H1 (cell line): ENCODE measurements around the gene LCT. TPM values are rescaled to one million over a fixed set of nuclear protein-coding genes. Genes with fewer than 3 reads are reported as not detected.

Experiments
- CTCF ChIA-PET: fragments of 300-600 bp; sonication (Branson Sonifier 250); formaldehyde crosslinking; loops from one replicate; lab custom pipeline; 2021; ENCODE audit not compliant: partially characterized antibody; lab: Charles Lee
- POLR2A ChIA-PET: fragments of 300-600 bp; sonication (Branson Sonifier 250); formaldehyde crosslinking; loops from one replicate; lab custom pipeline; 2021; ENCODE audit warnings: inconsistent platforms; ENCODE audit not compliant: partially characterized antibody; lab: Charles Lee
- DNase-seq, 2 experiments: peaks; one replicate each; pipeline versions ENCODE4 v3.0.0 to v3.0.0-alpha.2; 2010 to 2022; ENCODE audit warnings: low spot score in 2 of 2, low read depth in 1 of 2, mixed read lengths in 1 of 2
- FAIRE-seq: peaks from 2 replicates; lab custom pipeline; 2011; peaks lifted over from hg19 to GRCh38; lab: Jason Lieb, UNC
- H2AFZ ChIP-seq: 2 replicates; pipeline ENCODE4 v1.8.1; 2012; ENCODE audit warnings: low read length, inconsistent platforms
- H2AK5ac ChIP-seq: 2 replicates; pipeline ENCODE4 v1.6.1; 2013; ENCODE audit warnings: low read depth, low read length
- H2BK120ac ChIP-seq: replicated peaks from 2 replicates; pipeline ENCODE3; 2013; ENCODE audit warnings: low read depth, low read length, inconsistent platforms
- H2BK12ac ChIP-seq: 2 replicates; pipeline ENCODE4 v1.6.1; 2013; ENCODE audit warnings: low read depth, low read length
- H2BK15ac ChIP-seq: 2 replicates; pipeline ENCODE4 v1.6.1; 2013; ENCODE audit warnings: low read length
- H2BK20ac ChIP-seq: 2 replicates; pipeline ENCODE4 v1.6.1; 2013; ENCODE audit warnings: low read length
- H2BK5ac ChIP-seq: 2 replicates; pipeline ENCODE4 v1.6.1; 2013; ENCODE audit warnings: low read depth, low read length
- H3K14ac ChIP-seq: 2 replicates; pipeline ENCODE4 v1.6.1; 2013; ENCODE audit warnings: inconsistent platforms; ENCODE audit not compliant: insufficient read length
- H3K18ac ChIP-seq: 2 replicates; pipeline ENCODE4 v1.6.1; 2013; ENCODE audit warnings: low read length; ENCODE audit errors: extremely low read depth
- H3K23ac ChIP-seq: 2 replicates; pipeline ENCODE4 v1.6.1; 2013; ENCODE audit warnings: inconsistent platforms; ENCODE audit not compliant: insufficient read length
- H3K23me2 ChIP-seq: 2 replicates; pipeline ENCODE4 v1.6.1; 2013; ENCODE audit warnings: low read depth, low read length
- H3K27ac ChIP-seq: 2 replicates; pipeline ENCODE4 v1.6.1; 2011; ENCODE audit warnings: low read depth, low read length, inconsistent platforms
- H3K27me3 ChIP-seq, 4 experiments: replicated peaks in 1 of 4; 1 replicate in 1 of 4; 2 replicates in 3 of 4; pipeline versions ENCODE4 v1.6.1 to v1.8.1; 2011 to 2013; ENCODE audit warnings: low read length in 3 of 4, mild to moderate bottlenecking in 3 of 4, inconsistent platforms in 2 of 4, mixed read lengths in 2 of 4, moderate library complexity in 1 of 4; ENCODE audit not compliant: control insufficient read depth in 3 of 4, insufficient read depth in 3 of 4; ENCODE audit errors: extremely low read depth in 1 of 4
- H3K36me3 ChIP-seq, 4 experiments: 2 replicates each; pipeline versions ENCODE4 v1.6.1 to v1.8.1; 2011 to 2013; ENCODE audit warnings: mild to moderate bottlenecking in 4 of 4, low read length in 3 of 4, moderate library complexity in 2 of 4, control low read depth in 1 of 4, inconsistent platforms in 1 of 4; ENCODE audit not compliant: insufficient read depth in 4 of 4, control insufficient read depth in 2 of 4
- H3K4ac ChIP-seq: replicated peaks from 2 replicates; pipeline ENCODE3; 2013; ENCODE audit warnings: low read length, low read depth, mixed read lengths, inconsistent platforms; ENCODE audit not compliant: insufficient read length
- H3K4me1 ChIP-seq, 4 experiments: replicated peaks in 1 of 4; 1 replicate in 1 of 4; 2 replicates in 3 of 4; pipeline versions ENCODE4 v1.6.1 to v1.8.1; 2011 to 2013; ENCODE audit warnings: low read length in 3 of 4, inconsistent platforms in 2 of 4, mixed read lengths in 1 of 4; ENCODE audit not compliant: insufficient read depth in 4 of 4, control insufficient read depth in 3 of 4
- H3K4me2 ChIP-seq, 2 experiments: 2 replicates each; pipeline versions ENCODE4 v1.6.1 to v1.8.1; 2011 to 2013; ENCODE audit warnings: low read depth in 2 of 2, low read length in 2 of 2, control low read depth in 1 of 2, inconsistent platforms in 1 of 2, mild to moderate bottlenecking in 1 of 2; ENCODE audit not compliant: insufficient read depth in 1 of 2
- H3K4me3 ChIP-seq, 4 experiments: fragments of 200-600, 300-600 bp in 1 of 4; sonication (generic), shearing (Covaris generic), sonication (Bioruptor Twin) in 1 of 4; 2 replicates each; pipeline versions ENCODE4 v1.5.1 to v1.8.1; 2011 to 2016; ENCODE audit warnings: low read length in 4 of 4, low read depth in 3 of 4, control low read depth in 2 of 4, inconsistent platforms in 2 of 4, mild to moderate bottlenecking in 2 of 4, mixed read lengths in 1 of 4, moderate library complexity in 1 of 4; ENCODE audit not compliant: insufficient read depth in 2 of 4; ENCODE audit errors: extremely low read depth in 1 of 4
- H3K56ac ChIP-seq: replicated peaks from 2 replicates; pipeline ENCODE3; 2013; ENCODE audit warnings: low read depth, mild to moderate bottlenecking, mixed read lengths, low read length, inconsistent platforms; ENCODE audit not compliant: insufficient read length
- H3K79me1 ChIP-seq: 2 replicates; pipeline ENCODE4 v1.6.1; 2013; ENCODE audit warnings: low read depth, low read length, control low read depth
- H3K79me2 ChIP-seq, 2 experiments: 2 replicates each; pipeline versions ENCODE4 v1.6.1 to v1.8.1; 2012 to 2013; ENCODE audit warnings: low read length in 2 of 2, mild to moderate bottlenecking in 2 of 2, inconsistent platforms in 1 of 2; ENCODE audit not compliant: insufficient read depth in 2 of 2, control insufficient read depth in 1 of 2
- H3K9ac ChIP-seq, 4 experiments: replicated peaks in 1 of 4; 1 replicate in 1 of 4; 2 replicates in 3 of 4; pipeline versions ENCODE4 v1.6.1 to v1.8.1; 2011 to 2013; ENCODE audit warnings: low read depth in 3 of 4, low read length in 3 of 4, control low read depth in 2 of 4, mild to moderate bottlenecking in 2 of 4, moderate library complexity in 2 of 4, inconsistent platforms in 1 of 4; ENCODE audit errors: extremely low read depth in 1 of 4
- H3K9me3 ChIP-seq, 2 experiments: 2 replicates each; pipeline versions ENCODE4 v1.6.1 to v1.8.1; 2012 to 2013; ENCODE audit warnings: mild to moderate bottlenecking in 2 of 2, moderate library complexity in 2 of 2, control low read depth in 1 of 2, inconsistent platforms in 1 of 2, low read depth in 1 of 2, low read length in 1 of 2, mixed read lengths in 1 of 2; ENCODE audit not compliant: insufficient read depth in 2 of 2
- H4K20me1 ChIP-seq, 2 experiments: replicated peaks in 1 of 2; 2 replicates each; pipeline versions ENCODE3 to v1.8.1; 2011 to 2013; ENCODE audit warnings: inconsistent platforms in 2 of 2, low read length in 2 of 2, mild to moderate bottlenecking in 1 of 2; ENCODE audit not compliant: insufficient read depth in 2 of 2, control insufficient read depth in 1 of 2
- H4K5ac ChIP-seq: 2 replicates; pipeline ENCODE4 v1.6.1; 2013; ENCODE audit warnings: low read length, low read depth, mixed read lengths, inconsistent platforms; ENCODE audit not compliant: insufficient read length
- H4K8ac ChIP-seq: 2 replicates; pipeline ENCODE4 v1.8.0; 2013; ENCODE audit warnings: mild to moderate bottlenecking, moderate library complexity, low read length, inconsistent platforms; ENCODE audit not compliant: insufficient read depth; ENCODE audit errors: extremely low read depth
- H4K91ac ChIP-seq: replicated peaks from 2 replicates; pipeline ENCODE3; 2013; ENCODE audit warnings: low read length, mixed read lengths, inconsistent platforms; ENCODE audit not compliant: insufficient read length
- CBX8 ChIP-seq: fragments of 300-800, 300-1000 bp; sonication (generic); IDR thresholded peaks from 2 replicates; pipeline ENCODE4 v1.7.1; 2016; ENCODE audit warnings: low read depth, low read length, borderline replicate concordance
- CREB1 ChIP-seq: IDR thresholded peaks from 2 replicates; pipeline ENCODE4 v1.6.1; 2012; ENCODE audit warnings: inconsistent platforms
- KDM1A ChIP-seq: fragments of 200-600, 300-600 bp; sonication (generic); IDR thresholded peaks from 2 replicates; pipeline ENCODE4 v1.7.1; 2016; ENCODE audit warnings: mild to moderate bottlenecking, low read length, borderline replicate concordance
- SP1 ChIP-seq: IDR thresholded peaks from 2 replicates; pipeline ENCODE4 v1.6.1; 2011; ENCODE audit warnings: low read depth, low read length
- TEAD4 ChIP-seq: IDR thresholded peaks from 2 replicates; pipeline ENCODE4 v1.6.1; 2012; ENCODE audit warnings: low read depth, low read length, inconsistent platforms, mixed read lengths
- WGBS, 2 experiments: shearing (Covaris generic) in 1 of 2; methylation state at CpG; one replicate each; pipeline versions ENCODE4 v1.1.6 to v1.1.7; 2013 to 2015; ENCODE audit warnings: low lambda C conversion rate in 2 of 2, mixed read lengths in 2 of 2, inconsistent platforms in 1 of 2, low coverage in 1 of 2, missing lambda C conversion rate in 1 of 2; ENCODE audit not compliant: insufficient replicate concordance in 2 of 2, insufficient coverage in 1 of 2, insufficient read length in 1 of 2; ENCODE audit errors: extremely low coverage in 1 of 2, missing lambda C conversion rate in 1 of 2; 5-methylcytosine and 5-hydroxymethylcytosine counted together
- polyA plus RNA-seq, 7 experiments: library from polyadenylated mRNA; depleted of rRNA in 3 of 7; stranded (reverse) in 5 of 7; unstranded in 2 of 7; fragments of >200 nt in 5 of 7; fragments of 200-250 nt in 2 of 7; gene quantifications; 1 replicate in 5 of 7; 2 replicates in 1 of 7; 4 replicates in 1 of 7; pipeline versions ENCODE4 v1.2.1 to v1.2.3, GENCODE V29; 2011 to 2013; ENCODE audit warnings: missing spikeins in 2 of 7, mixed read lengths in 2 of 7
- total RNA-seq: library from RNA; stranded (reverse); fragmentation: NEBNext Ultra II Directional; extraction: Animal tissue kit (Norgen Biotek cat#: 25700); gene quantifications from 2 replicates; pipeline ENCODE4 v1.2.1, GENCODE V29; 2021

Gene LCT
- total and polyA plus RNA-seq, 2 of the 8 experiments (the other 6 are each of a cell fraction or from before 2014, with no cell fraction given) = 0.06 TPM; not detected in 1

- H4K8ac ChIP-seq = no peak overlapping the region; the same call in 1 of the 2 replicates
Observed at GRCh38 chr2:135768863-135769262, 68.1 kb downstream of the LCT start.

More at GRCh38 chr2:135768863-135769262, 68.1 kb downstream of the LCT start:
- POLR2A ChIA-PET = interaction anchor here (1.3 kb wide), 1 partner anchor 13 kb away, joined by 3 read pairs; no protein-coding TSS in a partner anchor
- CTCF ChIA-PET = interaction anchor here (0.8 to 5.0 kb wide), 3 partner anchors 9 to 165 kb away, joined by 3 to 40 read pairs (median 3); no protein-coding TSS in a partner anchor
- Histone ChIP-seq H2BK12ac (no peak overlapping the region), H3K27ac (no peak overlapping the region), H3K4ac (no peak overlapping the region), H3K9ac (no peak overlapping the region), H2AFZ (no peak overlapping the region), H2BK20ac (no peak overlapping the region), H3K79me1 (no peaks in the 10 kb centered on the region; the same call in 1 of the 2 replicates), H4K91ac (no peak overlapping the region), H3K36me3 (peaks cover 5 to 69% (median 40%) of the 10 kb centered on the region in 4 experiments), H3K18ac (no peak overlapping the region), H2BK15ac (no peak overlapping the region), H4K20me1 (peaks cover 3% of the 10 kb centered on the region in 2 experiments), H2AK5ac (no peak overlapping the region), H4K5ac (no peak overlapping the region), H3K23me2 (no peaks in the 10 kb centered on the region), H3K14ac (no peak overlapping the region), H3K4me3 (no peak overlapping the region), H3K4me2 (no peak overlapping the region), H3K56ac (no peak overlapping the region), H3K9me3 (no peaks in the 10 kb centered on the region), H3K4me1 (no peaks in the 10 kb centered on the region), H3K79me2 (no peaks in the 10 kb centered on the region), H3K23ac (no peak overlapping the region), H2BK5ac (no peak overlapping the region), H3K27me3 (no peaks in the 10 kb centered on the region), H2BK120ac (no peak overlapping the region)
- TF ChIP-seq KDM1A (no peak), CREB1 (no peak), CBX8 (no peak), TEAD4 (peak; percentile 13; the same call in 1 of the 2 replicates), SP1 (no peak)
- FAIRE-seq = no peak
- DNase-seq = no peak
- 86% methylated on average over 8 of the region's 8 CpGs; no CpG with 5 or more reads in 1 of the 2 experiments for WGBS, 2 experiments
